HepG2 (cell line): ENCODE data around the gene MNAT1. TPM values are rescaled to one million over a fixed set of nuclear protein-coding genes. Genes with fewer than 3 reads are reported as not detected.
A peak's percentile ranks its signal among the peaks of the same experiment; 100 is the strongest.

ENCODE experiments used
- IKZF4 ChIP-seq: sonication (generic); formaldehyde crosslinking; IDR thresholded peaks from 2 replicates; pipeline ENCODE4 v1.5.1; 2020; ENCODE audit warnings: borderline replicate concordance, mild to moderate bottlenecking, low read depth, missing genetic modification reagents; ENCODE audit errors: not compliant biosample characterization
- MTF1 ChIP-seq: sonication (generic); formaldehyde crosslinking; IDR thresholded peaks from 2 replicates; pipeline ENCODE4 v1.5.0; 2020; ENCODE audit warnings: missing genetic modification reagents
- NCOA2 ChIP-seq: sonication (generic); formaldehyde crosslinking; IDR thresholded peaks from 2 replicates; pipeline ENCODE4 v1.8.0; 2022; ENCODE audit warnings: inconsistent platforms
- NFE2L2 ChIP-seq: fragments of 150-350 bp; IDR thresholded peaks from 2 replicates; pipeline ENCODE4 v1.6.1; 2014; ENCODE audit warnings: low read length
- NR2F6 ChIP-seq, 2 experiments: IDR thresholded peaks; 2 replicates each; pipeline ENCODE4 v1.6.1; 2016; ENCODE audit warnings: antibody characterized with exemption in 1 of 2, mild to moderate bottlenecking in 1 of 2
- SAFB2 ChIP-seq: sonication (generic); formaldehyde crosslinking; IDR thresholded peaks from 2 replicates; pipeline ENCODE4 v1.5.1; 2020; ENCODE audit warnings: missing genetic modification reagents, low read depth, mild to moderate bottlenecking, borderline replicate concordance
- ZBTB34 ChIP-seq: sonication (generic); formaldehyde crosslinking; IDR thresholded peaks from 2 replicates; pipeline ENCODE4 v1.8.0; 2022; ENCODE audit warnings: mild to moderate bottlenecking, missing genetic modification reagents
- ZFX ChIP-seq: sonication (generic); formaldehyde crosslinking; IDR thresholded peaks from 2 replicates; pipeline ENCODE4 v1.4.0; 2020; ENCODE audit warnings: mild to moderate bottlenecking, low read depth, missing genetic modification reagents, moderate library complexity
- ZNF33B ChIP-seq: sonication (generic); formaldehyde crosslinking; IDR thresholded peaks from 2 replicates; pipeline ENCODE4 v1.5.1; 2020; ENCODE audit warnings: mild to moderate bottlenecking, missing genetic modification reagents
- ZNF552 ChIP-seq: sonication (generic); formaldehyde crosslinking; IDR thresholded peaks from 2 replicates; pipeline ENCODE4 v1.9.0; 2022; ENCODE audit warnings: missing genetic modification reagents, mild to moderate bottlenecking, borderline replicate concordance
- polyA plus RNA-seq, 8 experiments: library from polyadenylated mRNA; depleted of rRNA in 3 of 8; stranded (reverse) in 7 of 8; unstranded in 1 of 8; fragments of >200 nt; fragmentation: Illumina TruSeq in 4 of 8; extraction: Trizol in 4 of 8; gene quantifications; 2 replicates each; pipeline versions ENCODE4 v1.2.1 to v1.2.3, GENCODE V29; 2011 to 2016; ENCODE audit warnings: low read depth in 4 of 8, missing spikeins in 1 of 8, mixed read lengths in 1 of 8; ENCODE audit not compliant: insufficient read depth in 1 of 8
- total RNA-seq, 5 experiments: library from RNA; depleted of rRNA; stranded (reverse); fragments of >200 nt; fragmentation: Illumina TruSeq; extraction: Trizol; gene quantifications; 2 replicates each; pipeline ENCODE4 v1.2.3, GENCODE V29; 2016; ENCODE audit warnings: low read depth in 1 of 5
- TF ChIP-seq, protein P1 (sequence below), 2 experiments: sonication (generic) in 1 of 2; formaldehyde crosslinking in 1 of 2; IDR thresholded peaks; 2 replicates each; pipeline versions ENCODE4 v1.4.0 to v1.6.1; 2016 to 2020; ENCODE audit warnings: borderline replicate concordance in 1 of 2, low read depth in 1 of 2, mild to moderate bottlenecking in 1 of 2, missing genetic modification reagents in 1 of 2
- TF ChIP-seq, protein P2 (sequence below): sonication (generic); formaldehyde crosslinking; IDR thresholded peaks from 2 replicates; pipeline ENCODE4 v1.8.0; 2022; ENCODE audit warnings: mild to moderate bottlenecking, missing genetic modification reagents; ENCODE audit not compliant: insufficient replicate concordance
- TF ChIP-seq, protein P3 (sequence below): sonication (generic); formaldehyde crosslinking; IDR thresholded peaks from 2 replicates; pipeline ENCODE4 v1.4.0; 2020; ENCODE audit warnings: missing genetic modification reagents
- TF ChIP-seq, protein P4 (sequence below): sonication (generic); formaldehyde crosslinking; IDR thresholded peaks from 2 replicates; pipeline ENCODE4 v1.5.1; 2020; ENCODE audit warnings: missing genetic modification reagents, mild to moderate bottlenecking, borderline replicate concordance

The MNAT1 gene
- total and polyA plus RNA-seq, 2 of the 13 experiments (the other 11 are each of a cell fraction or from before 2014, with no cell fraction given) = 49.2 to 94.8 TPM

- TF ChIP-seq ZNF552 = no peak
- TF ChIP-seq, protein P1, sequence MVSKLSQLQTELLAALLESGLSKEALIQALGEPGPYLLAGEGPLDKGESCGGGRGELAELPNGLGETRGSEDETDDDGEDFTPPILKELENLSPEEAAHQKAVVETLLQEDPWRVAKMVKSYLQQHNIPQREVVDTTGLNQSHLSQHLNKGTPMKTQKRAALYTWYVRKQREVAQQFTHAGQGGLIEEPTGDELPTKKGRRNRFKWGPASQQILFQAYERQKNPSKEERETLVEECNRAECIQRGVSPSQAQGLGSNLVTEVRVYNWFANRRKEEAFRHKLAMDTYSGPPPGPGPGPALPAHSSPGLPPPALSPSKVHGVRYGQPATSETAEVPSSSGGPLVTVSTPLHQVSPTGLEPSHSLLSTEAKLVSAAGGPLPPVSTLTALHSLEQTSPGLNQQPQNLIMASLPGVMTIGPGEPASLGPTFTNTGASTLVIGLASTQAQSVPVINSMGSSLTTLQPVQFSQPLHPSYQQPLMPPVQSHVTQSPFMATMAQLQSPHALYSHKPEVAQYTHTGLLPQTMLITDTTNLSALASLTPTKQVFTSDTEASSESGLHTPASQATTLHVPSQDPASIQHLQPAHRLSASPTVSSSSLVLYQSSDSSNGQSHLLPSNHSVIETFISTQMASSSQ (IDR thresholded peaks at IDR 0.05; ENCODE audit: low read depth) = no peak
- TF ChIP-seq, protein P1 (CRISPR knock-in tag; IDR thresholded peaks at IDR 0.05; ENCODE audit: borderline replicate concordance) = no peak
- no peak for TF ChIP-seq MTF1 (CRISPR knock-in tag)
- TF ChIP-seq, protein P2, sequence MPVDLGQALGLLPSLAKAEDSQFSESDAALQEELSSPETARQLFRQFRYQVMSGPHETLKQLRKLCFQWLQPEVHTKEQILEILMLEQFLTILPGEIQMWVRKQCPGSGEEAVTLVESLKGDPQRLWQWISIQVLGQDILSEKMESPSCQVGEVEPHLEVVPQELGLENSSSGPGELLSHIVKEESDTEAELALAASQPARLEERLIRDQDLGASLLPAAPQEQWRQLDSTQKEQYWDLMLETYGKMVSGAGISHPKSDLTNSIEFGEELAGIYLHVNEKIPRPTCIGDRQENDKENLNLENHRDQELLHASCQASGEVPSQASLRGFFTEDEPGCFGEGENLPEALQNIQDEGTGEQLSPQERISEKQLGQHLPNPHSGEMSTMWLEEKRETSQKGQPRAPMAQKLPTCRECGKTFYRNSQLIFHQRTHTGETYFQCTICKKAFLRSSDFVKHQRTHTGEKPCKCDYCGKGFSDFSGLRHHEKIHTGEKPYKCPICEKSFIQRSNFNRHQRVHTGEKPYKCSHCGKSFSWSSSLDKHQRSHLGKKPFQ (CRISPR knock-in tag) = no peak
- no peak for TF ChIP-seq NR2F6 (IDR thresholded peaks at IDR 0.05)
- no peak for TF ChIP-seq NR2F6 (CRISPR knock-in tag; IDR thresholded peaks at IDR 0.05)
- TF ChIP-seq ZNF33B (CRISPR knock-in tag) = no peak
- TF ChIP-seq ZFX (CRISPR knock-in tag) = peak; percentile 55
- no peak for TF ChIP-seq NCOA2 (CRISPR knock-in tag)
- TF ChIP-seq, protein P3, sequence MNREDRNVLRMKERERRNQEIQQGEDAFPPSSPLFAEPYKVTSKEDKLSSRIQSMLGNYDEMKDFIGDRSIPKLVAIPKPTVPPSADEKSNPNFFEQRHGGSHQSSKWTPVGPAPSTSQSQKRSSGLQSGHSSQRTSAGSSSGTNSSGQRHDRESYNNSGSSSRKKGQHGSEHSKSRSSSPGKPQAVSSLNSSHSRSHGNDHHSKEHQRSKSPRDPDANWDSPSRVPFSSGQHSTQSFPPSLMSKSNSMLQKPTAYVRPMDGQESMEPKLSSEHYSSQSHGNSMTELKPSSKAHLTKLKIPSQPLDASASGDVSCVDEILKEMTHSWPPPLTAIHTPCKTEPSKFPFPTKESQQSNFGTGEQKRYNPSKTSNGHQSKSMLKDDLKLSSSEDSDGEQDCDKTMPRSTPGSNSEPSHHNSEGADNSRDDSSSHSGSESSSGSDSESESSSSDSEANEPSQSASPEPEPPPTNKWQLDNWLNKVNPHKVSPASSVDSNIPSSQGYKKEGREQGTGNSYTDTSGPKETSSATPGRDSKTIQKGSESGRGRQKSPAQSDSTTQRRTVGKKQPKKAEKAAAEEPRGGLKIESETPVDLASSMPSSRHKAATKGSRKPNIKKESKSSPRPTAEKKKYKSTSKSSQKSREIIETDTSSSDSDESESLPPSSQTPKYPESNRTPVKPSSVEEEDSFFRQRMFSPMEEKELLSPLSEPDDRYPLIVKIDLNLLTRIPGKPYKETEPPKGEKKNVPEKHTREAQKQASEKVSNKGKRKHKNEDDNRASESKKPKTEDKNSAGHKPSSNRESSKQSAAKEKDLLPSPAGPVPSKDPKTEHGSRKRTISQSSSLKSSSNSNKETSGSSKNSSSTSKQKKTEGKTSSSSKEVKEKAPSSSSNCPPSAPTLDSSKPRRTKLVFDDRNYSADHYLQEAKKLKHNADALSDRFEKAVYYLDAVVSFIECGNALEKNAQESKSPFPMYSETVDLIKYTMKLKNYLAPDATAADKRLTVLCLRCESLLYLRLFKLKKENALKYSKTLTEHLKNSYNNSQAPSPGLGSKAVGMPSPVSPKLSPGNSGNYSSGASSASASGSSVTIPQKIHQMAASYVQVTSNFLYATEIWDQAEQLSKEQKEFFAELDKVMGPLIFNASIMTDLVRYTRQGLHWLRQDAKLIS (CRISPR knock-in tag) = no peak
- TF ChIP-seq, protein P4, sequence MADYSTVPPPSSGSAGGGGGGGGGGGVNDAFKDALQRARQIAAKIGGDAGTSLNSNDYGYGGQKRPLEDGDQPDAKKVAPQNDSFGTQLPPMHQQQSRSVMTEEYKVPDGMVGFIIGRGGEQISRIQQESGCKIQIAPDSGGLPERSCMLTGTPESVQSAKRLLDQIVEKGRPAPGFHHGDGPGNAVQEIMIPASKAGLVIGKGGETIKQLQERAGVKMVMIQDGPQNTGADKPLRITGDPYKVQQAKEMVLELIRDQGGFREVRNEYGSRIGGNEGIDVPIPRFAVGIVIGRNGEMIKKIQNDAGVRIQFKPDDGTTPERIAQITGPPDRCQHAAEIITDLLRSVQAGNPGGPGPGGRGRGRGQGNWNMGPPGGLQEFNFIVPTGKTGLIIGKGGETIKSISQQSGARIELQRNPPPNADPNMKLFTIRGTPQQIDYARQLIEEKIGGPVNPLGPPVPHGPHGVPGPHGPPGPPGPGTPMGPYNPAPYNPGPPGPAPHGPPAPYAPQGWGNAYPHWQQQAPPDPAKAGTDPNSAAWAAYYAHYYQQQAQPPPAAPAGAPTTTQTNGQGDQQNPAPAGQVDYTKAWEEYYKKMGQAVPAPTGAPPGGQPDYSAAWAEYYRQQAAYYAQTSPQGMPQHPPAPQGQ = no peak
- TF ChIP-seq SAFB2 (CRISPR knock-in tag) = no peak
- TF ChIP-seq IKZF4 (CRISPR knock-in tag) = no peak
- TF ChIP-seq NFE2L2 = peak; percentile 70
- TF ChIP-seq ZBTB34 (CRISPR knock-in tag) = no peak
Observed at GRCh38 chr14:60981633-60982455, 247.3 kb downstream of the MNAT1 start (continued).
